ENCODE results near the gene RTL3. TPM values are rescaled to one million over a fixed set of nuclear protein-coding genes. Genes with fewer than 3 reads are reported as not detected.
A peak's percentile ranks its signal among the peaks of the same experiment; 100 is the strongest.

Gene RTL3, protein sequence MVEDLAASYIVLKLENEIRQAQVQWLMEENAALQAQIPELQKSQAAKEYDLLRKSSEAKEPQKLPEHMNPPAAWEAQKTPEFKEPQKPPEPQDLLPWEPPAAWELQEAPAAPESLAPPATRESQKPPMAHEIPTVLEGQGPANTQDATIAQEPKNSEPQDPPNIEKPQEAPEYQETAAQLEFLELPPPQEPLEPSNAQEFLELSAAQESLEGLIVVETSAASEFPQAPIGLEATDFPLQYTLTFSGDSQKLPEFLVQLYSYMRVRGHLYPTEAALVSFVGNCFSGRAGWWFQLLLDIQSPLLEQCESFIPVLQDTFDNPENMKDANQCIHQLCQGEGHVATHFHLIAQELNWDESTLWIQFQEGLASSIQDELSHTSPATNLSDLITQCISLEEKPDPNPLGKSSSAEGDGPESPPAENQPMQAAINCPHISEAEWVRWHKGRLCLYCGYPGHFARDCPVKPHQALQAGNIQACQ
- 0.22 to 0.28 TPM (median 0.24 TPM) in 3 replicates for total RNA-seq
- long read RNA-seq: 0 reads

- TF ChIP-seq CTCF (IDR thresholded peaks at IDR 0.05): no peak
- no peak for DNase-seq (ENCODE audit: low spot score)
- Mint-ChIP-seq H3K4me3 (ENCODE audit: unreplicated experiment) (no peak within 1 kb of the TSS), H3K9me3 (ENCODE audit: low read depth) (no peaks in the 10 kb centered on the region), H3K27ac (ENCODE audit: unreplicated experiment) (peak within 1 kb of the TSS; percentile 83), H3K4me1 (ENCODE audit: low read depth) (peaks cover 32% of the 10 kb centered on the region), H3K36me3 (ENCODE audit: low read depth) (no peaks in the 10 kb centered on the region), H3K27me3 (ENCODE audit: low read depth) (no peaks in the 10 kb centered on the region)
Measured at GRCh38 chrX:78658845-78659744, at the start of gene RTL3. Gene RTL3, minus strand, starts transcription at chrX:78659328. Its CDS starts 908 bp downstream, at chrX:78658420.

DNA sequence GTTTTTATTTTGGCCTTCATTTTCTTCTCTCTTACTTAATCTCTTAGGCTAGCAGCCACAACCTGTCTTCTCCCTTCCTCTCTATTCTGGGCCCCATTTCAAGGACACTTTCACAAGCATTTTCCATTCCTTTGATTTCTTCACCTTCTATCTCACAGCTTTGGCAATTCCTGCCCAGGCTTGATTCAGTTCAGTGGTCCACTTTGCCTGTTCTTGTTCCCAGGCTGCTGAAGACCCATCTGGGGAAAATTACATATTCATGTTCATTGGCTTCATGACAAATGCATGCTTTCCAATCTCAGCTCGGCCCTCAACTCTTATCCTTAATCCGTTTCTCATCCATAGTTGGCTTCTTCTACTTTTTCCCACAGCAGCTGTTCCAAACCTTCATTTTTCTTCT is 49.7 kb upstream of the RTL3 start:
- peaks cover 12% of the 10 kb centered on the region for H3K4me1 Mint-ChIP-seq (ENCODE audit: low read depth)
- H3K27ac Mint-ChIP-seq (ENCODE audit: unreplicated experiment): no peak overlapping the region
- no peaks in the 10 kb centered on the region for H3K36me3 Mint-ChIP-seq (ENCODE audit: low read depth)
- H3K9me3 Mint-ChIP-seq (ENCODE audit: low read depth): peaks cover 2% of the 10 kb centered on the region
- TF ChIP-seq CTCF (IDR thresholded peaks at IDR 0.05): no peak
- H3K27me3 Mint-ChIP-seq (ENCODE audit: low read depth): peaks cover 1% of the 10 kb centered on the region
- no peak for DNase-seq (ENCODE audit: low spot score)
- no peak overlapping the region for H3K4me3 Mint-ChIP-seq (ENCODE audit: unreplicated experiment)

GRCh38 chrX:78708262-78708661 is 49.1 kb upstream of the RTL3 start:
- Mint-ChIP-seq H3K27ac (ENCODE audit: unreplicated experiment) (no peak overlapping the region), H3K4me1 (ENCODE audit: low read depth) (peaks cover 12% of the 10 kb centered on the region), H3K27me3 (ENCODE audit: low read depth) (peaks cover 1% of the 10 kb centered on the region), H3K9me3 (ENCODE audit: low read depth) (peaks cover 2% of the 10 kb centered on the region), H3K36me3 (ENCODE audit: low read depth) (no peaks in the 10 kb centered on the region), H3K4me3 (ENCODE audit: unreplicated experiment) (no peak overlapping the region)
- TF ChIP-seq CTCF (IDR thresholded peaks at IDR 0.05): peak; percentile 81
- no peak for DNase-seq (ENCODE audit: low spot score)

GRCh38 chrX:78706071-78706470 is 46.9 kb upstream of the RTL3 start:
- no peak for DNase-seq (ENCODE audit: low spot score)
- peaks cover 2% of the 10 kb centered on the region for H3K9me3 Mint-ChIP-seq (ENCODE audit: low read depth)
- H3K27me3 Mint-ChIP-seq (ENCODE audit: low read depth): peaks cover 1% of the 10 kb centered on the region
- peaks cover 7% of the 10 kb centered on the region for H3K4me1 Mint-ChIP-seq (ENCODE audit: low read depth)
- TF ChIP-seq CTCF (IDR thresholded peaks at IDR 0.05): no peak
- no peaks in the 10 kb centered on the region for H3K36me3 Mint-ChIP-seq (ENCODE audit: low read depth)
- no peak overlapping the region for H3K4me3 Mint-ChIP-seq (ENCODE audit: unreplicated experiment)
- no peak overlapping the region for H3K27ac Mint-ChIP-seq (ENCODE audit: unreplicated experiment)

GRCh38 chrX:78693536-78693935 is 34.4 kb upstream of the RTL3 start:
- TF ChIP-seq CTCF (IDR thresholded peaks at IDR 0.05): no peak
- Mint-ChIP-seq H3K9me3 (ENCODE audit: low read depth) (peaks cover 16% of the 10 kb centered on the region), H3K4me3 (ENCODE audit: unreplicated experiment) (no peak overlapping the region), H3K27me3 (ENCODE audit: low read depth) (no peaks in the 10 kb centered on the region), H3K36me3 (ENCODE audit: low read depth) (no peaks in the 10 kb centered on the region), H3K27ac (ENCODE audit: unreplicated experiment) (no peak overlapping the region), H3K4me1 (ENCODE audit: low read depth) (no peaks in the 10 kb centered on the region)
- DNase-seq (ENCODE audit: low spot score): no peak
